Karpas-422 (cell line): ENCODE measurements around the gene PDIA5. TPM values are rescaled to one million over a fixed set of nuclear protein-coding genes. Genes with fewer than 3 reads are reported as not detected.
A peak's percentile ranks its signal among the peaks of the same experiment; 100 is the strongest.

Source experiments
- DNase-seq: peaks from one replicate; pipeline ENCODE4 v3.0.0-alpha.2; 2015
- H2AFZ ChIP-seq: fragments of 200-600 bp; sonication (generic); 2 replicates; pipeline ENCODE4 v1.6.1; 2014; ENCODE audit warnings: antibody characterized with exemption, low read length, mixed read lengths
- H3K27ac ChIP-seq: fragments of 200-600 bp; sonication (generic); 2 replicates; pipeline ENCODE4 v1.5.1; 2014; ENCODE audit warnings: mild to moderate bottlenecking, low read length, moderate library complexity
- H3K27me3 ChIP-seq: fragments of 200-600 bp; sonication (generic); 2 replicates; pipeline ENCODE4 v1.6.1; 2014; ENCODE audit warnings: low read length, mixed read lengths
- H3K36me3 ChIP-seq: fragments of 200-600 bp; sonication (generic); 2 replicates; pipeline ENCODE4 v1.6.1; 2014; ENCODE audit warnings: low read length, mixed read lengths; ENCODE audit not compliant: insufficient read depth
- H3K4me1 ChIP-seq: fragments of 200-600 bp; sonication (generic); 2 replicates; pipeline ENCODE4 v1.6.1; 2014; ENCODE audit warnings: mild to moderate bottlenecking, low read length, mixed read lengths
- H3K4me2 ChIP-seq: fragments of 200-600 bp; sonication (generic); 2 replicates; pipeline ENCODE4 v1.6.1; 2014; ENCODE audit warnings: low read length, low read depth, mild to moderate bottlenecking; ENCODE audit not compliant: poor library complexity, severe bottlenecking
- H3K4me3 ChIP-seq: fragments of 200-600 bp; sonication (generic); 2 replicates; pipeline ENCODE4 v1.5.1; 2014; ENCODE audit warnings: mild to moderate bottlenecking, antibody characterized with exemption, low read length, mixed read lengths
- H3K79me2 ChIP-seq: fragments of 200-600 bp; sonication (generic); 2 replicates; pipeline ENCODE4 v1.6.1; 2014; ENCODE audit warnings: mild to moderate bottlenecking, low read length, mixed read lengths
- H3K9ac ChIP-seq: fragments of 200-600 bp; sonication (generic); 2 replicates; pipeline ENCODE4 v1.6.0; 2014; ENCODE audit warnings: low read length
- H3K9me2 ChIP-seq: fragments of 200-600 bp; sonication (generic), shearing (Covaris generic); replicated peaks from 2 replicates; pipeline ENCODE4 v1.6.0; 2014; ENCODE audit warnings: mild to moderate bottlenecking, low read length, moderate library complexity; ENCODE audit not compliant: insufficient read depth
- H3K9me3 ChIP-seq: fragments of 300-700, 200-600 bp; sonication (generic); 2 replicates; pipeline ENCODE4 v1.6.1; 2014; ENCODE audit warnings: low read length, mixed read lengths
- H4K20me1 ChIP-seq: fragments of 200-600 bp; sonication (generic); 2 replicates; pipeline ENCODE4 v1.6.1; 2014; ENCODE audit warnings: mild to moderate bottlenecking, antibody characterized with exemption, low read length, low read depth; ENCODE audit not compliant: insufficient read depth
- total RNA-seq: library from RNA; depleted of rRNA; stranded (reverse); fragments of >200 nt; shearing (Covaris generic); gene quantifications from 2 replicates; pipeline ENCODE4 v1.2.3, GENCODE V29; 2014; ENCODE audit warnings: low replicate concordance

PDIA5 gene
- total RNA-seq, 1 experiment from 2014 or later = 6.3 TPM

DNA sequence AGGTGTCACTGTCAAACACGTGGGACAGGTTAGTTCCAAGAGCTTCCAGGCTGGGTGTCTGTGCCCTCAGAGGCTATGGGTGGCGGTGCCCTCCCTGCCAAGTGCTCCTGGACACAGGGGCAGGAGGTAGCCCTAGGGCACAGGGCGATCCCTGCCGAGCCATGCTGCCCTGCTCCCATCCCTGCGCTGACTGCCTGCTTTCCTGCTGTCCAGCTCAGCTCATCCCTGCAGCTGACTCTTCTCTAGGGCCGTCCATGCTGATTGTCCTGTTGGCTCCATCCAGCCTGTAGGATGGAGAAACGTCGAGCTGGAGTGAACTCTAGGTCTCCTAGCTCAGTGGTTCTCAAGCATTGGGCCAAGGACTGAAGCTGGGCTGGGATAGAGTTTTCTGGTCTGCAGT, 3.7 kb downstream of the PDIA5 start:
- no peaks in the 10 kb centered on the region for H3K9me3 ChIP-seq
- H4K20me1 ChIP-seq = peaks cover 30% of the 10 kb centered on the region; the same call in 1 of the 2 replicates
- H3K4me3 ChIP-seq = no peak overlapping the region
- no peak overlapping the region for H3K27ac ChIP-seq
- peaks cover 55% of the 10 kb centered on the region for H3K79me2 ChIP-seq
- no peak for DNase-seq
- H3K9ac ChIP-seq = no peak overlapping the region
- no peaks in the 10 kb centered on the region for H3K9me2 ChIP-seq
- H2AFZ ChIP-seq = no peak overlapping the region
- H3K4me1 ChIP-seq = peaks cover 18% of the 10 kb centered on the region
- H3K27me3 ChIP-seq = no peaks in the 10 kb centered on the region
- no peak overlapping the region for H3K4me2 ChIP-seq
- H3K36me3 ChIP-seq = no peaks in the 10 kb centered on the region

DNA sequence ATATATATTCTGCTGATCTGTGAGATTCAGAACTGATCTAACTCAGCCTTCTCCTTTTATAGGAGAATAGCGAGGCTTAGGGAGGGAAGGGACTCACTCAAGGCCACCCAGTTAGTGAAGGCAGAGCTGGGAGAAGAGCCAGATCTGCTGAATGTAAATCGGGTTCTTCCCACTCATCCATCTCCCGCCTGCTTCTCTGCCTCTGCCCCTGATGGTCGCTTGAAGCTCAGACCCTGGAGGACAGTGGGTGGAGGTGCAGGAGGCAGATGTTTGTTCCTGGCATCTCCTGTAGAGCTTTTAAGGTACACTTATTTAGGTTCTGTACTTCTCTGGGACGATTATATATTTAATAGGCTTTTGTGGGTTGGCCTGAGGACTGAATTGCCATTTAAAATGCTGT, 4.3 kb downstream of the PDIA5 start:
- no peaks in the 10 kb centered on the region for H3K9me2 ChIP-seq
- H3K4me3 ChIP-seq = no peak overlapping the region
- no peak overlapping the region for H3K4me2 ChIP-seq
- no peaks in the 10 kb centered on the region for H3K9me3 ChIP-seq
- H3K79me2 ChIP-seq = peaks cover 60% of the 10 kb centered on the region
- H2AFZ ChIP-seq = no peak overlapping the region
- no peaks in the 10 kb centered on the region for H3K27me3 ChIP-seq
- peaks cover 35% of the 10 kb centered on the region; the same call in 1 of the 2 replicates for H4K20me1 ChIP-seq
- no peak overlapping the region for H3K27ac ChIP-seq
- H3K9ac ChIP-seq = no peak overlapping the region
- DNase-seq = peak; percentile 52
- no peaks in the 10 kb centered on the region for H3K36me3 ChIP-seq
- peaks cover 18% of the 10 kb centered on the region for H3K4me1 ChIP-seq

- Histone ChIP-seq H2AFZ (no peak overlapping the region), H4K20me1 (peaks cover 35% of the 10 kb centered on the region; the same call in 1 of the 2 replicates), H3K4me2 (no peak overlapping the region), H3K9me3 (no peaks in the 10 kb centered on the region), H3K79me2 (peaks cover 64% of the 10 kb centered on the region), H3K4me3 (no peak overlapping the region), H3K9ac (no peak overlapping the region), H3K27me3 (no peaks in the 10 kb centered on the region), H3K9me2 (no peaks in the 10 kb centered on the region), H3K36me3 (no peaks in the 10 kb centered on the region), H3K4me1 (peaks cover 17% of the 10 kb centered on the region), H3K27ac (no peak overlapping the region)
- DNase-seq = no peak
Observed at GRCh38 chr3:123071581-123071980, 4.8 kb downstream of the PDIA5 start.

DNA sequence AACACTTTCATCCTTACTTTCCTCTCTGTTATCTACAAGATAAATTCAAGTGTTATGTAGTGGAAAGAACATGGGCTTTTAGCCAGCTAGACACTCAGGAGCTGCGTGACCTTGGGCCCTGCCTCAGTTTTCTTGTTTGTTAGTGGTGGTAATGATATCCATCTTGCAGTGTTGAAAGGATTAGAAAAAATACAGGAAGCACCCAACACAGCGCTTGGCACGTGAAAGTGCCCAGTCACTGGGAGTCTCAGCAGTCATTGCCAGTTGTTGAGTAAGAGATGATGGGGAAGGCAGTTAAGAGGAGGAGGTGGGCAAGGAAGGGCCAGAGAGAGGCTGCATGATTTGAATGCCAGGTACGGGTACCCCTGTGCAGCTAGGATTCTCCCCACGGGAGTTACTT, 5.3 kb downstream of the PDIA5 start:
- no peaks in the 10 kb centered on the region for H3K36me3 ChIP-seq
- no peak for DNase-seq
- H3K9me3 ChIP-seq = no peaks in the 10 kb centered on the region
- no peak overlapping the region for H3K4me3 ChIP-seq
- H3K9ac ChIP-seq = no peak overlapping the region
- H3K27ac ChIP-seq = no peak overlapping the region
- peaks cover 67% of the 10 kb centered on the region for H3K79me2 ChIP-seq
- no peaks in the 10 kb centered on the region for H3K27me3 ChIP-seq
- H4K20me1 ChIP-seq = peaks cover 35% of the 10 kb centered on the region; the same call in 1 of the 2 replicates
- peaks cover 15% of the 10 kb centered on the region for H3K4me1 ChIP-seq
- no peak overlapping the region for H2AFZ ChIP-seq
- H3K9me2 ChIP-seq = no peaks in the 10 kb centered on the region
- no peak overlapping the region for H3K4me2 ChIP-seq

- H3K36me3 ChIP-seq = no peaks in the 10 kb centered on the region
- peaks cover 35% of the 10 kb centered on the region; the same call in 1 of the 2 replicates for H4K20me1 ChIP-seq
- H3K9ac ChIP-seq = no peak overlapping the region
- no peaks in the 10 kb centered on the region for H3K27me3 ChIP-seq
- no peak overlapping the region for H3K27ac ChIP-seq
- no peaks in the 10 kb centered on the region for H3K9me3 ChIP-seq
- no peak overlapping the region for H3K4me2 ChIP-seq
- no peak overlapping the region for H3K4me3 ChIP-seq
- DNase-seq = no peak
- H2AFZ ChIP-seq = no peak overlapping the region
- H3K9me2 ChIP-seq = no peaks in the 10 kb centered on the region
- peaks cover 70% of the 10 kb centered on the region for H3K79me2 ChIP-seq
- peaks cover 15% of the 10 kb centered on the region for H3K4me1 ChIP-seq
Observed at GRCh38 chr3:123072564-123072963, 5.7 kb downstream of the PDIA5 start.

DNA sequence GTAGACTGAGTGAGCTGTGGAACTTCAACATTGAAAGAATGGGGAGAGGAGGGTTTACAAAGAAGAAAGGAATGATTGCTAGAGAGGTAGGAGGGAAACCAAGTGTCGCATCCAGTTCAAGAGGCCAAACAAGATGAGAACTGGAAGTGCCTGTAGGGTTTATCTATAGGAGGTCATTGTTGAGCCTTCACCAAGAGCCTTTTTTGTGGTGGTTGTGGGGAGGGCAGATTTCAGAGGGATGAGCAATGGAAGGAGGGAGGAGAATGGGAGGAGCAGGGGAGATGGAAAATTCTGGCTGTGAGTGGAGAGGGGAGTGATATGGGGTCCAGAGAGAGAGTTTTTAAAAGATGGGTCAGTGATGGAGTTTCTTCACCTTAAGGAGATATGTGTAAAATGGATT, 8.5 kb downstream of the PDIA5 start:
- Histone ChIP-seq H3K4me2 (no peak overlapping the region), H3K36me3 (no peaks in the 10 kb centered on the region), H3K79me2 (peaks cover 64% of the 10 kb centered on the region), H3K27ac (no peak overlapping the region), H3K9me3 (no peaks in the 10 kb centered on the region), H3K4me3 (no peak overlapping the region), H4K20me1 (peaks cover 24% of the 10 kb centered on the region; the same call in 1 of the 2 replicates), H3K27me3 (no peaks in the 10 kb centered on the region), H3K4me1 (peaks cover 10% of the 10 kb centered on the region), H2AFZ (no peak overlapping the region), H3K9me2 (no peaks in the 10 kb centered on the region), H3K9ac (no peak overlapping the region)
- DNase-seq = no peak

DNA sequence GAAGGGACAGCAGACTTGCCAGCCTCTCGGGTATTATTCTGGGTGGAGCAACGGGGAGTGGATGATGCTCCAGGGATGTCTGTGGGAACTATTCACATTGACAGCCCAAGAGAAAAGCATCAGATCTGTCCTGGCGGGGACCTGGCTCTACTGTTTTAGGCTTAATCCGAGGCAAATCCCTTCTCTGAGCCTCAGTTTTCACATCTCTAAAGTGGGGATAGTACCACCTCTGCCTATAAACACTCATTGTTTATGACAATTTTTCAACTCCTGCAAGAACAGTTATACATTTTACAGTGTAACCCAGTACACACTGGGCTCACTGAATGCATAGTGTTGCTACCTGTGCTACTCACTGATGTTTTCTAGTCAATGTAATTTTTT, 9.3 kb downstream of the PDIA5 start:
- no peak for DNase-seq
- H3K4me2 ChIP-seq = no peak overlapping the region
- no peak overlapping the region for H2AFZ ChIP-seq
- H3K36me3 ChIP-seq = no peaks in the 10 kb centered on the region
- peaks cover 10% of the 10 kb centered on the region for H3K4me1 ChIP-seq
- peaks cover 26% of the 10 kb centered on the region; the same call in 1 of the 2 replicates for H4K20me1 ChIP-seq
- peaks cover 63% of the 10 kb centered on the region for H3K79me2 ChIP-seq
- no peaks in the 10 kb centered on the region for H3K27me3 ChIP-seq
- no peaks in the 10 kb centered on the region for H3K9me2 ChIP-seq
- no peaks in the 10 kb centered on the region for H3K9me3 ChIP-seq
- H3K27ac ChIP-seq = no peak overlapping the region
- H3K9ac ChIP-seq = no peak overlapping the region
- H3K4me3 ChIP-seq = no peak overlapping the region

GRCh38 chr3:123076496-123077418, 9.9 kb downstream of the PDIA5 start:
- Histone ChIP-seq H3K9me3 (no peaks in the 10 kb centered on the region), H3K27ac (no peak overlapping the region), H3K36me3 (no peaks in the 10 kb centered on the region), H3K4me1 (peaks cover 7% of the 10 kb centered on the region), H4K20me1 (peaks cover 26% of the 10 kb centered on the region; the same call in 1 of the 2 replicates), H3K9ac (no peak overlapping the region), H3K4me3 (no peak overlapping the region), H3K79me2 (peaks cover 63% of the 10 kb centered on the region), H3K27me3 (no peaks in the 10 kb centered on the region), H2AFZ (no peak overlapping the region), H3K4me2 (no peak overlapping the region), H3K9me2 (no peaks in the 10 kb centered on the region)
- DNase-seq = no peak
